ENCODE measurements around the gene SF3B6. TPM values are rescaled to one million over a fixed set of nuclear protein-coding genes. Genes with fewer than 3 reads are reported as not detected.

The SF3B6 gene
- polyA plus RNA-seq, 1 experiment: 272 TPM

DNA sequence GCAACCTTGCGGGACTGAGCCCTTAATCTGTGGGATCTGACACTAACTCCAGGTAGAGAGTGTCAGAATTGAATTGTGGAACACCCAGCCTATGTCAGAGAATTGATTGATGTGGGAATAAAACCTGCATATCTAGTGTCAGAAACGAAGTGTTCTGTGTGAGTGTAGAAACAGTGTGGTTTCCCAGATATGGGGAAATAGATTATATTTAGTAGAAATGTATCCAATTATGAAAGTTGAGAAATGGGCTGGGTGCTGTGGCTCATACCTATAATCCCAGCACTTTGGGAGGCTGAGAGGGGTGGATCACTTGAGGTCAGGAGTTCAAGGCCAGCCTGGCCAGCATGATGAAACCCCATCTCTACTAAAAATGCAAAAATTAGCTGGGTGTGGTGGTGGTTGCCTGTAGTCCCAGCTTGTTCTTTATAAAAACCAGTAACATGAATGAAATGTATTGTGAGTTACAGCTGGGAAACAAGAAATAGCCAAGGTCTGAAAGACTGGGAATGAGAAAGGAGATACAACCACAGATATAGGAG, 12.8 kb upstream of the SF3B6 start:
- DNase-seq (ENCODE audit: low read depth, low spot score): no peak

DNA sequence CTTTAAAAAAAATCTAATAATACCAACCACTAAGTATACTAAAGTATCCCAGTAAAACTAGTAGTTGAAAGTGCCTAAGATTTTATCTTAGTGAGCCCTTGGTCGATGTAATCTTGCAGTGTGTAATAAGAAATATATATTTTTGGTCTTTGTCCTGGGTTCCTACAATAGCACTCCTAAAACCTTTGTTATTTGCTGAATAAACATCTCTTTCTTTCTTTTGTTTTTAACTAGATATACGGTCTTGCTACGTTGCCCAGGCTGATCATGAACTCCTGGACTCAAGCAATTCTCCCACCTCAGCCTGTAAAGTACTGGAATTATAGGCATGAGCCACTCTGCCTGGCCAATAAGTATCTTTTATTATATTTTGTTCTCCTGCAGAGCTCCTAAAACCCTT, 10.9 kb upstream of the SF3B6 start:
- Histone ChIP-seq H3K4me3 (ENCODE audit: low read depth, low read length) (no peak overlapping the region), H3K27ac (ENCODE audit: low read depth, low read length) (no peak overlapping the region), H3K27me3 (ENCODE audit: control insufficient read depth, insufficient read depth, low read length) (no peaks in the 10 kb centered on the region), H3K9me3 (ENCODE audit: control insufficient read depth, insufficient read depth, low read length) (no peaks in the 10 kb centered on the region)
- TF ChIP-seq, protein P1, sequence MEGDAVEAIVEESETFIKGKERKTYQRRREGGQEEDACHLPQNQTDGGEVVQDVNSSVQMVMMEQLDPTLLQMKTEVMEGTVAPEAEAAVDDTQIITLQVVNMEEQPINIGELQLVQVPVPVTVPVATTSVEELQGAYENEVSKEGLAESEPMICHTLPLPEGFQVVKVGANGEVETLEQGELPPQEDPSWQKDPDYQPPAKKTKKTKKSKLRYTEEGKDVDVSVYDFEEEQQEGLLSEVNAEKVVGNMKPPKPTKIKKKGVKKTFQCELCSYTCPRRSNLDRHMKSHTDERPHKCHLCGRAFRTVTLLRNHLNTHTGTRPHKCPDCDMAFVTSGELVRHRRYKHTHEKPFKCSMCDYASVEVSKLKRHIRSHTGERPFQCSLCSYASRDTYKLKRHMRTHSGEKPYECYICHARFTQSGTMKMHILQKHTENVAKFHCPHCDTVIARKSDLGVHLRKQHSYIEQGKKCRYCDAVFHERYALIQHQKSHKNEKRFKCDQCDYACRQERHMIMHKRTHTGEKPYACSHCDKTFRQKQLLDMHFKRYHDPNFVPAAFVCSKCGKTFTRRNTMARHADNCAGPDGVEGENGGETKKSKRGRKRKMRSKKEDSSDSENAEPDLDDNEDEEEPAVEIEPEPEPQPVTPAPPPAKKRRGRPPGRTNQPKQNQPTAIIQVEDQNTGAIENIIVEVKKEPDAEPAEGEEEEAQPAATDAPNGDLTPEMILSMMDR (IDR thresholded peaks at IDR 0.05; ENCODE audit: low read depth, low read length): no peak
- no peak for DNase-seq (ENCODE audit: low read depth, low spot score)
- POLR2A ChIA-PET: no interaction called here
- CTCF ChIA-PET: interaction anchor here (0.6 kb wide), 1 partner anchor 161 kb away, joined by 3 read pairs; no protein-coding TSS in a partner anchor

More for the DNA sequence above, 12.8 kb upstream of the SF3B6 start:
- H3K27ac ChIP-seq (ENCODE audit: low read depth, low read length): no peak overlapping the region
- H3K4me3 ChIP-seq (ENCODE audit: low read depth, low read length): no peak overlapping the region
- ChIA-PET POLR2A (no interaction called here), CTCF (no interaction called here)
- TF ChIP-seq, protein P1 (IDR thresholded peaks at IDR 0.05; ENCODE audit: low read depth, low read length): no peak
- H3K9me3 ChIP-seq (ENCODE audit: control insufficient read depth, insufficient read depth, low read length): no peaks in the 10 kb centered on the region
- no peaks in the 10 kb centered on the region for H3K27me3 ChIP-seq (ENCODE audit: control insufficient read depth, insufficient read depth, low read length)

DNA sequence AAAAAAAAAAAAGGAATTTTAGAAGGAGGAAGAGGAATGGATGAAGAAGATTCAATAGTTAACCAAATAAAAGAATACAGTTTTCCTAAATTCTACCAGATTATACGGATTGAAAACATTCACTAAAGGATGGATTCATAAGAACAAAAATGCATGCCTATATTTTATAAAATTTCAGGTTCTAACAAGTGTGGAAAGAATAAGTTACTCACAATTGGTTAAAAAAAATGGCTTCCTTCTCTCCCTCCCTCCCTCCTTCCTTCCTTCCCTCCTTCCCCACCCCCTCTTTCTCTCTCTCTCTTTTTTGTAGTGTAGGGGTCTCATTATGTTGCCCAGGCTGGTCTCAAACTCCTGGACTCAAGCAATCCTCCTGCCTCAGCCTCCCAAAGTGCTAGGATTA, 10.1 kb upstream of the SF3B6 start:
- POLR2A ChIA-PET: no interaction called here
- CTCF ChIA-PET: no interaction called here
- H3K27me3 ChIP-seq (ENCODE audit: control insufficient read depth, insufficient read depth, low read length): no peaks in the 10 kb centered on the region

DNA sequence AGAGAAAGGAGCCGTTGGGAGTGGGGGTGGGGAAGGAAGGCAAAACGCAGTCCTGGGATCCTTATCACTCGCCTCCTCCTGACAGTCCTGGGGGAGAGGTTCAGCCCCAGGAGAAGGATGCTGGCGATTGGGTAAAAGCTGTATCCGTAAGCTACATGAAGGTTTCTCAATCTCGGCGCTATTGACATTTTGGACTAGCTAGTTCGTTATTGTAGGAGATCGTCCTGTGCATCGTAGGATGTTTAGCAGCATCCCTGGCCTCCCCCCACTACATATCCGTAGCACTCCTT, 9.0 kb upstream of the SF3B6 start:
- Histone ChIP-seq H3K27ac (ENCODE audit: low read depth, low read length) (peak overlapping the region; percentile 94), H3K9me3 (ENCODE audit: control insufficient read depth, insufficient read depth, low read length) (no peaks in the 10 kb centered on the region), H3K4me3 (ENCODE audit: low read depth, low read length) (peak overlapping the region; percentile 73), H3K27me3 (ENCODE audit: control insufficient read depth, insufficient read depth, low read length) (no peaks in the 10 kb centered on the region)
- ChIA-PET CTCF (interaction anchor here (0.9 to 3.1 kb wide), 20 partner anchors 9 to 265 kb away, joined by 3 to 47 read pairs (median 4); partner anchors contain the start of genes ATAD2B and SF3B6), POLR2A (interaction anchor here (1.8 to 2.4 kb wide), 3 partner anchors 9 to 158 kb away, joined by 8 to 16 read pairs (median 10); partner anchors contain the start of genes ATAD2B, SF3B6 and UBXN2A)
- TF ChIP-seq, protein P1 (IDR thresholded peaks at IDR 0.05; ENCODE audit: low read depth, low read length): no peak
- peak; percentile 10 for DNase-seq (ENCODE audit: low read depth, low spot score)

More for the DNA sequence above, 10.1 kb upstream of the SF3B6 start:
- DNase-seq (ENCODE audit: low read depth, low spot score): no peak
- Histone ChIP-seq H3K9me3 (ENCODE audit: control insufficient read depth, insufficient read depth, low read length) (no peaks in the 10 kb centered on the region), H3K27ac (ENCODE audit: low read depth, low read length) (no peak overlapping the region), H3K4me3 (ENCODE audit: low read depth, low read length) (no peak overlapping the region)
- TF ChIP-seq, protein P1 (IDR thresholded peaks at IDR 0.05; ENCODE audit: low read depth, low read length): no peak

DNA sequence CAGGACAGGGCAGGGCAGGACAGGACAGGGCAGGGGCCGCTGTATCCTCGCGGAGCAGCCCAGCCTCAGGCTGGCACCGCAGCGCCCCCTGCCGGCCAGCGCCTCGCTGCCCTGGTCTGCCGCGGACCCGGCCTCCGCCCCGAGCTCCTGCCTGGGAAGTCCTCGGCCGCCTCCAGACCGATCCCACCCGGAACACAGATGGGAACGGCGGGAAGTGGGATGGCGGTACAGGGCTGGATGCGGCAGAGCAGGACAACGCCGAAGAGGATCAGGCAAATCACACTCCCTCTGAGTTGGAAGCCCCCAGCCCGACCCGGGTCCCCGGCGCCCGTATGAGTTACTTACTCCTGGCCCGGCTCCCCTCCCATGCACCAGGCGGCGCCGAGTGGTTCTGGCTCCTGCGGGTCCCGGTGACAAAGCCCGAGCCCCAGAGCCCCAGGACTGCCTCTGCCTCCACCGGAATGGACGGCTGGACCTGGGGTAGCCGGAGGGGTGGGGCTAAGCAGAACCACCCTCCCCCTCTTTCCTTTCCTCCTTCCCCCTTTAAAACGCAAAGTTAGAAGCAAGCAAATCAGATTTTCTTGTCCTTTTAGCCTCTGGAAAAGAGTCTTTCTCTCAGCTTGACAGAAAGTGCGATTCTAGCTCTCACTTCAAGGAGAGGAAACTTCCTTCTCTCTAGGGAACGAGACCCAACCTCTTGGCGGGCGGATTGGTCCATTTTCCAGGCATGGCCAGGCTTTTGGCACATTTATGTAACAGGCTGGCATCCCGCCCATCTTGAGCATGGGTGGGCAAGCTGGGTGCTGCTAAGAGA, 8.5 kb upstream of the SF3B6 start, which contains the start of gene TP53I3:
Gene TP53I3, minus strand, starts transcription at position 449 of the 814 bp plus-strand sequence. CDS start 508 bp downstream, outside the sequence.
- TF ChIP-seq, protein P1 (IDR thresholded peaks at IDR 0.05; ENCODE audit: low read depth, low read length): peak; percentile 76
- CTCF ChIA-PET: interaction anchor here (0.5 to 3.1 kb wide), 30 partner anchors 8 to 264 kb away, joined by 3 to 47 read pairs (median 6); partner anchors contain the start of genes ATAD2B, SF3B6 and WDCP

More for the DNA sequence above, 8.5 kb upstream of the SF3B6 start, which contains the start of gene TP53I3:
- H3K4me3 ChIP-seq (ENCODE audit: low read depth, low read length): peak within 1 kb of the TSS; percentile 73
- POLR2A ChIA-PET: interaction anchor here (0.6 to 2.4 kb wide), 11 partner anchors 8 to 260 kb away, joined by 3 to 16 read pairs (median 6); partner anchors contain the start of genes ATAD2B, FAM228B, FKBP1B and PFN4
- peak; percentile 74 for DNase-seq (ENCODE audit: low read depth, low spot score)
- peak within 1 kb of the TSS; percentile 94 for H3K27ac ChIP-seq (ENCODE audit: low read depth, low read length)
- no peaks in the 10 kb centered on the region for H3K27me3 ChIP-seq (ENCODE audit: control insufficient read depth, insufficient read depth, low read length)
- no peaks in the 10 kb centered on the region for H3K9me3 ChIP-seq (ENCODE audit: control insufficient read depth, insufficient read depth, low read length)
